Tibial nerve (tissue), 4 donors: ENCODE data around the gene ARMS2. TPM values are rescaled to one million over a fixed set of nuclear protein-coding genes. Genes with fewer than 3 reads are reported as not detected.

ENCODE experiments used
- DNase-seq, 2 donors: peaks; one replicate each; pipeline ENCODE4 v3.0.0-alpha.2; 2019; ENCODE audit warnings: low spot score in 2 of 2
- H3K27ac ChIP-seq, 4 donors: fragments of 200-600 bp; sonication (generic) in 3 of 4; one replicate each; pipeline ENCODE4 v1.5.1; 2017 to 2019; ENCODE audit warnings: mild to moderate bottlenecking in 1 of 4
- H3K27me3 ChIP-seq, 2 donors: fragments of 200-600 bp; sonication (generic) in 1 of 2; one replicate each; pipeline versions ENCODE4 v1.5.1 to v1.6.0; 2017 to 2019
- H3K36me3 ChIP-seq, 3 donors: fragments of 200-600 bp; sonication (generic); one replicate each; pipeline ENCODE4 v1.5.1; 2018 to 2019
- H3K4me1 ChIP-seq, 4 donors: fragments of 200-600 bp; sonication (generic) in 3 of 4; one replicate each; pipeline ENCODE4 v1.5.1; 2017 to 2019
- H3K4me3 ChIP-seq, 4 donors: fragments of 200-600 bp; sonication (generic) in 3 of 4; one replicate each; pipeline ENCODE4 v1.5.1; 2017 to 2019; ENCODE audit warnings: mild to moderate bottlenecking in 1 of 4, moderate library complexity in 1 of 4
- H3K9me3 ChIP-seq, 4 donors: fragments of 200-600 bp; sonication (generic) in 3 of 4; one replicate each; pipeline ENCODE4 v1.5.1; 2017 to 2019
- CTCF ChIP-seq, 5 experiments: fragments of 200-600 bp in 3 of 5; fragments of 450-650 bp in 2 of 5; sonication (generic) in 3 of 5; IDR thresholded peaks; one replicate each; pipeline ENCODE4 v1.5.1; 2016 to 2019; ENCODE audit warnings: antibody characterized with exemption in 5 of 5, mild to moderate bottlenecking in 3 of 5, moderate library complexity in 2 of 5
- EP300 ChIP-seq, 2 donors: sonication (generic); formaldehyde crosslinking; IDR thresholded peaks; one replicate each; pipeline ENCODE4 v1.6.1; 2017; ENCODE audit warnings: antibody characterized with exemption in 2 of 2, mild to moderate bottlenecking in 1 of 2
- POLR2A ChIP-seq, 2 donors: fragments of 450-650 bp; IDR thresholded peaks; one replicate each; pipeline ENCODE4 v1.6.1; 2017; ENCODE audit warnings: antibody characterized with exemption in 2 of 2, mild to moderate bottlenecking in 2 of 2, moderate library complexity in 2 of 2
- WGBS, 2 donors: methylation state at CpG; one replicate each; pipeline ENCODE4 v1.1.5; 2018; 5-methylcytosine and 5-hydroxymethylcytosine counted together
- total RNA-seq, 4 donors: library from RNA; depleted of rRNA; stranded (reverse); fragments of >200 nt; gene quantifications; one replicate each; pipeline ENCODE4 v1.1.0, GENCODE V29; 2016

Gene ARMS2
- total RNA-seq, 4 donors from 2014 or later: not detected

- TF ChIP-seq POLR2A (IDR thresholded peaks at IDR 0.05) (no peak), EP300 (IDR thresholded peaks at IDR 0.05) (no peak), CTCF (IDR thresholded peaks at IDR 0.05) (no peak)
- Histone ChIP-seq H3K4me3 (no peak overlapping the region), H3K27ac (peak overlapping the region in 3 of 4 donors; percentile 27 to 65 (median 54)), H3K9me3 (no peaks in the 10 kb centered on the region), H3K4me1 (peaks cover 0 to 45% (median 16%) of the 10 kb centered on the region in 4 donors), H3K36me3 (peaks cover 0 to 25% (median 0%) of the 10 kb centered on the region in 3 donors), H3K27me3 (no peaks in the 10 kb centered on the region)
- DNase-seq: no peak
- 42 to 55% methylated on average over 6 to 8 of the region's 8 CpGs for WGBS, 2 donors
These were observed 44.6 kb downstream of the ARMS2 start for GRCh38 chr10:122499012-122499411.

DNA sequence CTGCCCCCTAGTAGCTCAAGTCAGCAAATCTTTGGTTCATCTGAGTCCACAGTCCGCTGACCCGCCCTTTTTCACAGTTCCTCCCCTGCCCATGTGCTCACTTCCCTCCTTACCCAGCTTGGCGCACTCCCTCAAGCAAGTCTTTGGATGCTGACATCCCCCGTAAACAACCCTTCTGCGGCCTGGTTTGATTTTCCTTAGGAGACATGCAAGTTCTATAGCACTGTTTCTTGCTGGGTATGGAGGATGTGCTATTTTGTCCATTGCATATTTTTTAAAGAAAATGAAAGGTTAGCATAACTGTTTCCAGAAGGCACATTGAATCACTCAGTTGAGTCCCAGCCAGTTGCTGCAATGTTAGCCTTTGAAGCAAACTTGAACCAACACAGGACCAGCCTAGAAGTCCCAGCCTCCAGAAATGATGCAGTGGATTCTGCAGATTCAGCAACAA, 45.1 kb downstream of the ARMS2 start:
- Histone ChIP-seq H3K4me1 (peaks cover 0 to 45% (median 17%) of the 10 kb centered on the region in 4 donors), H3K9me3 (no peaks in the 10 kb centered on the region), H3K27ac (peak overlapping the region in 2 of 4 donors; percentile 54 to 65), H3K4me3 (no peak overlapping the region), H3K27me3 (no peaks in the 10 kb centered on the region), H3K36me3 (peaks cover 0 to 20% (median 0%) of the 10 kb centered on the region in 3 donors)
- DNase-seq: peak in 1 of 2 donors; percentile 66
- no peak for TF ChIP-seq POLR2A (IDR thresholded peaks at IDR 0.05)
- peak in 1 of 2 donors; percentile 55 for TF ChIP-seq EP300 (IDR thresholded peaks at IDR 0.05)
- 38 to 47% methylated on average over 5 of the region's 5 CpGs for WGBS, 2 donors

GRCh38 chr10:122500194-122500593, 45.7 kb downstream of the ARMS2 start:
- Histone ChIP-seq H3K27ac (no peak overlapping the region), H3K9me3 (no peaks in the 10 kb centered on the region), H3K4me3 (no peak overlapping the region), H3K4me1 (peaks cover 0 to 45% (median 17%) of the 10 kb centered on the region in 4 donors), H3K27me3 (no peaks in the 10 kb centered on the region), H3K36me3 (peaks cover 0 to 15% (median 0%) of the 10 kb centered on the region in 3 donors)
- WGBS, 2 donors: 57 to 71% methylated on average over 5 of the region's 5 CpGs
- no peak for DNase-seq
- TF ChIP-seq POLR2A (IDR thresholded peaks at IDR 0.05) (no peak), EP300 (IDR thresholded peaks at IDR 0.05) (no peak), CTCF (IDR thresholded peaks at IDR 0.05) (no peak)

DNA sequence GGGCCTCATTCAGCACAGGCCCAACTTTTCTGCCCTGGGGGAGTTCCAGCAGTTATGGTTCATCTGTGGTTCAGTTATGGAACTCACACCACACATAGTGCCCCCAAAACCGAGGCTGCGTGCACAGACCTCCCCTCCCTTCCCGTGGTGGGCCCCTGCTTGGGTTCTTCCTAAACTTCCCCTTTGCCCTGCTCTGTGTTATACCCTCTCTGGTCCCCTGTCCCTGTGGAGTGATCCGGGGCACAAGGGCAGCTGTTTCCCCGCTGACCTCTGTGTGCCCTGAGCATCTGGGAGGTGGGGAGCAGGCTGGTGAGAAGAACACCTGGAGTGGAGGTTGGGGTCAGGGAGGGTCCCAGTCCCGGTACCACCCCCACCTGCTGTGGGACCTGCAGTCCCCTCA, 46.3 kb downstream of the ARMS2 start:
- H3K27ac ChIP-seq: no peak overlapping the region

GRCh38 chr10:122503012-122503411, 48.6 kb downstream of the ARMS2 start:
- H3K27ac ChIP-seq: no peak overlapping the region
- no peak for DNase-seq
- WGBS, 2 donors: 90 to 93% methylated on average over 11 to 13 of the region's 13 CpGs

More for the DNA sequence above, 46.3 kb downstream of the ARMS2 start:
- H3K27me3 ChIP-seq: no peaks in the 10 kb centered on the region
- H3K4me1 ChIP-seq: peaks cover 0 to 48% (median 15%) of the 10 kb centered on the region in 4 donors
- H3K4me3 ChIP-seq: no peak overlapping the region
- no peaks in the 10 kb centered on the region for H3K9me3 ChIP-seq
- peaks cover 0 to 15% (median 0%) of the 10 kb centered on the region in 3 donors for H3K36me3 ChIP-seq
- 80 to 86% methylated on average over 6 of the region's 6 CpGs for WGBS, 2 donors
- no peak for TF ChIP-seq CTCF (IDR thresholded peaks at IDR 0.05)
- TF ChIP-seq POLR2A (IDR thresholded peaks at IDR 0.05): no peak
- TF ChIP-seq EP300 (IDR thresholded peaks at IDR 0.05): no peak
- DNase-seq: no peak

More at GRCh38 chr10:122503012-122503411, 48.6 kb downstream of the ARMS2 start:
- TF ChIP-seq POLR2A (IDR thresholded peaks at IDR 0.05) (no peak), EP300 (IDR thresholded peaks at IDR 0.05) (no peak), CTCF (IDR thresholded peaks at IDR 0.05) (no peak)
- Histone ChIP-seq H3K4me3 (no peak overlapping the region), H3K4me1 (peaks cover 0 to 56% (median 12%) of the 10 kb centered on the region in 4 donors), H3K36me3 (peaks cover 0 to 30% (median 0%) of the 10 kb centered on the region in 3 donors), H3K27me3 (no peaks in the 10 kb centered on the region), H3K9me3 (no peaks in the 10 kb centered on the region)
